ENCODE results near the gene PCDHGA1.
A peak's percentile ranks its signal among the peaks of the same experiment; 100 is the strongest.

The PCDHGA1 gene

GRCh38 chr5:141465351-141465750 lies 135.0 kb downstream of the PCDHGA1 start:
- no peak for DNase-seq

GRCh38 chr5:141475625-141476131 lies 145.4 kb downstream of the PCDHGA1 start, which contains the start of gene PCDHGC3:
PCDHGC3 (plus strand) TSS chr5:141475966; CDS start chr5:141476117, 151 bp downstream.
- peak; percentile 97 for DNase-seq

- DNase-seq: peak; percentile 73
Observed at GRCh38 chr5:141476132-141476911, 146.0 kb downstream of the PCDHGA1 start.

GRCh38 chr5:141477044-141477575 lies 146.8 kb downstream of the PCDHGA1 start:
- no peak for DNase-seq

DNA sequence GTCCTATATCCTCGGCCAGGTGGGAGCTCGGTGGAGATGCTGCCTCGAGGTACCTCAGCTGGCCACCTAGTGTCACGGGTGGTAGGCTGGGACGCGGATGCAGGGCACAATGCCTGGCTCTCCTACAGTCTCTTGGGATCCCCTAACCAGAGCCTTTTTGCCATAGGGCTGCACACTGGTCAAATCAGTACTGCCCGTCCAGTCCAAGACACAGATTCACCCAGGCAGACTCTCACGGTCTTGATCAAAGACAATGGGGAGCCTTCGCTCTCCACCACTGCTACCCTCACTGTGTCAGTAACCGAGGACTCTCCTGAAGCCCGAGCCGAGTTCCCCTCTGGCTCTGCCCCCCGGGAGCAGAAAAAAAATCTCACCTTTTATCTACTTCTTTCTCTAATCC lies 147.5 kb downstream of the PCDHGA1 start:
- peak; percentile 29 for DNase-seq

DNA sequence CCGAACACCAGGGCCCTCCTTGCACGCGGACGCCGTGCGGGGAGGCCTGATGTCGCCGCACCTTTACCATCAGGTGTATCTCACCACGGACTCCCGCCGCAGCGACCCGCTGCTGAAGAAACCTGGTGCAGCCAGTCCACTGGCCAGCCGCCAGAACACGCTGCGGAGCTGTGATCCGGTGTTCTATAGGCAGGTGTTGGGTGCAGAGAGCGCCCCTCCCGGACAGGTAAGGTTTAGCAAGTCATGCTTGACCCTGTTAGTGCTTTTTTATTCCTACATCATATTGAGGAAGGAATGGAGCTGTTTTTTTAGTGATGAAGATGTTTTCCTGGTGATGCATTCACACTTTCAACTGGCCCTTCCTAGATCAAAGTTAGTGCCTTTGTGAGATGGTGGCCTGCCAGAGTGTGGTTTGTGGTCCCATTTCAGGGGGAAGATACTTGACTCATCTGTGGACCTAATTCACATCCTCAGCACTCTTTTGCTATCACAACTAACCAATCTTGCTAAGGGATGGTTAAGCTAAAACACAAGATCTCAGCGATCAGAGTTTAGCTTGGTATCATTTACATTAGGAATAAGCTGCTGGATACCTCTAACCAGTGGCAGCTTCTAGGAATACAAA lies 148.1 kb downstream of the PCDHGA1 start:
- DNase-seq: peak; percentile 93

GRCh38 chr5:141479776-141480175 lies 149.5 kb downstream of the PCDHGA1 start:
- DNase-seq: no peak

- DNase-seq: peak; percentile 62
Observed at GRCh38 chr5:141483902-141484301, 153.6 kb downstream of the PCDHGA1 start.

DNA sequence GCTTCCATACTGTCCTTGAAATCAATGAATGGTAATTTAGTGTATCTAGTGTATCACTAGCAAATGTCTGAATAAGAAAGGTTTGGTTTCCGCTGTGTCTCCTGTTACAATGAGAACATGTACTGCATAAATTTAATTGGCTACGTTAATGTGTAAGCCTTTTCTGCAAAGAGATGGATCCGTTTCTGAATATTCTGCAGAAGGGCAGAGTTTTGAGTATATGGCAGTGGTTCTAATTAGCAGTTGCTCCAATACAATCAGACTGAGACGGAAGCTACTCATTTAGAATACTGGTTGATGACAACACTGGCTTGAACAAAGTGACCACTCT lies 154.0 kb downstream of the PCDHGA1 start:
- DNase-seq: no peak

DNA sequence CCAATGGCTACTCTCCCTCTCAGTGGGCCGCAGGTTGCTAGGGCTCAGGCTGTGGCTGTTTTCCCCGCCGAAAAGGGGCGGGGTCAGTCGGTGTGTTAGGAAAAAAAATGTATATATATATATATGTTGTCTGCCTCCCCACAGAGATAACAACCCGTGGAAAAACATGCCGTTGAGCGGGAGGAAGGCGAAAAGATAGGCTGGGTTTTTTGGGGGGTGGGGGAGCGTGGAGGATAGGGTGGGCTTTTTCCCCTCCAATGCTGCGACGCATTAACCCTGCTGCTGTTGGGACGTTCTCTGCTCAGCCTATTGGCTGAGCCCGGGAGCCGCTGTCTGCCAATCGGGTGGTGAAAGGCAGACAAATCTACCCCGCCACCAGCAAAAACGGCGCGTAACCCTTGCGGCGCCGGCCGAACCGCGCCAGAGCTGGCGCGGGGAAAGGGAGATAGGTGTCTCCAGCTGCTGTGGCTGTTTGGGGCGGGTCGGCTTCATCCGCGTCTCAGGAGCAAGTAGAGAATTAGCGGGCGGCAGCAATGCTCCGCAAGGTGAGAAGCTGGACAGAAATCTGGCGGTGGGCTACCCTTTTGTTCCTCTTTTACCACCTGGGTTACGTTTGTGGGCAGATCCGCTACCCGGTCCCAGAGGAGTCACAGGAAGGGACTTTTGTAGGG lies 154.5 kb downstream of the PCDHGA1 start, which contains the start of gene PCDHGC4:
TSS of gene PCDHGC4 (plus strand) at position 390 of the 671 bp plus-strand sequence. CDS start at position 534, 144 bp downstream.
- peak; percentile 78 for DNase-seq

- peak; percentile 44 for DNase-seq
Observed at GRCh38 chr5:141485321-141486055, 155.2 kb downstream of the PCDHGA1 start.

- DNase-seq: no peak
Observed at GRCh38 chr5:141486091-141486490, 155.8 kb downstream of the PCDHGA1 start.

DNA sequence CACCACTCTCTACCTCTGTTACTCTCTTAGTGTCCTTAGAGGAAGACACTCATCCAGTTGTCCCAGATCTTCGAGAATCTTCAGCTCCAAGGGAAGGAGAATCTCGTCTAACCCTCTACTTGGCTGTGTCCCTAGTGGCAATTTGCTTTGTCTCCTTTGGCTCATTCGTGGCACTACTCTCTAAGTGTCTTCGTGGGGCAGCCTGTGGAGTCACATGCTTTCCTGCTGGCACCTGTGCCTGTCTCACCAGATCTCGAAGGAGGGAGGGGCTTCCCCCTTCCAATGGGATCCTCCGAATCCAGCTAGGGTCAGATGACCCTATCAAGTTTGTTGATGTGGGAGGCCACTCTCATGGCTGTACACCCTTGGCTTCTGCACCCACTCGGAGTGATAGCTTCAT lies 156.8 kb downstream of the PCDHGA1 start:
- no peak for DNase-seq

- peak; percentile 42 for DNase-seq
Observed at GRCh38 chr5:141488591-141489561, 158.6 kb downstream of the PCDHGA1 start, which contains the start of gene PCDHGC5. PCDHGC5 (plus strand) TSS chr5:141489081; CDS start chr5:141489241, 160 bp downstream.

DNA sequence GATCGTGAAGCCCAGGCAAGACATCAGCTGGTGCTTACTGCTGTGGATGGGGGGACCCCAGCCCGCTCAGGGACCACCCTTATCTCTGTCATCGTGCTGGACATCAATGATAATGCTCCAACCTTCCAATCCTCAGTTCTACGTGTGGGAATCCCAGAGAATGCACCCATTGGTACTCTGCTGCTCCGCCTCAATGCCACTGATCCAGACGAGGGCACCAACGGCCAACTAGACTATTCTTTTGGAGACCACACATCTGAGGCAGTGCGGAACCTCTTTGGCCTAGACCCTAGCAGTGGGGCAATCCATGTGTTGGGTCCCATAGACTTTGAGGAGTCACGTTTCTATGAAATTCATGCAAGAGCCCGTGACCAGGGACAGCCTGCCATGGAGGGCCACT lies 159.5 kb downstream of the PCDHGA1 start:
- DNase-seq: no peak

DNA sequence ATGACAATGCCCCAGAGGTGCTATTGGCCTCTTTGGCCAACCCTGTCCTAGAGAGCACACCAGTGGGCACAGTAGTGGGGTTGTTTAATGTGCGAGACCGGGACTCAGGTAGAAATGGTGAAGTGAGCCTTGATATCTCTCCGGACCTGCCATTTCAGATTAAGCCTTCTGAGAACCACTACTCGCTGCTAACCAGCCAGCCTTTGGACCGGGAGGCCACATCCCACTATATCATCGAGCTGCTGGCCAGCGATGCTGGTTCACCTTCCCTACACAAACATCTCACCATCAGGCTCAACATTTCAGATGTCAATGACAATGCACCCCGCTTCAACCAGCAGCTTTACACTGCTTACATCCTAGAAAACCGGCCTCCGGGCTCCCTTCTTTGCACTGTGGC lies 160.0 kb downstream of the PCDHGA1 start:
- no peak for DNase-seq

DNA sequence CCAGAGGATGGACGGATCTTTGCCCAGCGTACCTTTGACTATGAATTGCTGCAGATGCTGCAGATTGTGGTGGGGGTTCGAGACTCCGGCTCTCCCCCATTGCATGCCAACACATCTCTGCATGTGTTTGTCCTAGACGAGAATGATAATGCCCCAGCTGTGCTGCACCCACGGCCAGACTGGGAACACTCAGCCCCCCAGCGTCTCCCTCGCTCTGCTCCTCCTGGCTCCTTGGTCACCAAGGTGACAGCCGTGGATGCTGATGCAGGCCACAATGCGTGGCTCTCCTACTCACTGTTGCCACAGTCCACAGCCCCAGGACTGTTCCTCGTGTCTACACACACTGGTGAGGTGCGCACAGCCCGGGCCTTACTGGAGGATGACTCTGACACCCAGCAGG lies 160.5 kb downstream of the PCDHGA1 start:
- no peak for DNase-seq

- DNase-seq: no peak
Observed at GRCh38 chr5:141491323-141492167, 161.2 kb downstream of the PCDHGA1 start.

DNA sequence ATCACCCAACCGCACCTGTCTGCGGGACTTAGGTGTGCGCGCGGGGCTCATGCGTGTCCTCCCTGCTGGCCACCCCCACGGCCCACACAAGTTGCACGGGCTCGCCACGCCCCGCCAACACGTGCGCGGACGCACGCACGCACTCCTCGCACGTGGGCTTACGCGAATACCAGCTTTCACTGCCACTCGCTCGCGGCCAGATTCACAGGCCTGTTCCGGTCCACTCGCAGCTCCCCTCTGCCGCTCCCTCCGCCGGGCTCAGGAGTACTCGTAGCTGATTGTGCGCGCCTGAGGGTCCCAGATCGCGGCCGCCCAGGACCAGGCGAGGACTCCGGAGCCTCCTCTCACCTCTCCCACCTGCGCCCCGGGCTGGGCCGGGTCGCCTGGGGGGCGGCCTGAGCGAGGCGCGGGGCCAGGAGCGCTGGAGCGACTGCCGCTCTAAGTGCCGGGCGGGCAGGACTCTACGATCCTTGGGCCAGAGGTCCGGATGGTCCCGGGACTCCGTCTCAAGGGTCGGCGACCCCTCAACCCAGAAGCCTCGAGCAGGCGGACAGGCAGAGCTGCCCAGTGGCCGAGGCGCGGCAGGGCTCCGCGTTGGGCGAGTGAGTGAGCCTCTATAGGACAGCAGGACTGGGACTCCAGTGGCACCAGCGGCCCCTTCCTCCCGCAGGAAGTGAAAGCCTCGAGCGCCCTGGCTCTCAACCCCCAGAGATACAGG lies 162.0 kb downstream of the PCDHGA1 start:
- no peak for DNase-seq

Data from NCI-H69 (cell line).